ENCODE results near the gene FAM107B.

Gene FAM107B

DNA sequence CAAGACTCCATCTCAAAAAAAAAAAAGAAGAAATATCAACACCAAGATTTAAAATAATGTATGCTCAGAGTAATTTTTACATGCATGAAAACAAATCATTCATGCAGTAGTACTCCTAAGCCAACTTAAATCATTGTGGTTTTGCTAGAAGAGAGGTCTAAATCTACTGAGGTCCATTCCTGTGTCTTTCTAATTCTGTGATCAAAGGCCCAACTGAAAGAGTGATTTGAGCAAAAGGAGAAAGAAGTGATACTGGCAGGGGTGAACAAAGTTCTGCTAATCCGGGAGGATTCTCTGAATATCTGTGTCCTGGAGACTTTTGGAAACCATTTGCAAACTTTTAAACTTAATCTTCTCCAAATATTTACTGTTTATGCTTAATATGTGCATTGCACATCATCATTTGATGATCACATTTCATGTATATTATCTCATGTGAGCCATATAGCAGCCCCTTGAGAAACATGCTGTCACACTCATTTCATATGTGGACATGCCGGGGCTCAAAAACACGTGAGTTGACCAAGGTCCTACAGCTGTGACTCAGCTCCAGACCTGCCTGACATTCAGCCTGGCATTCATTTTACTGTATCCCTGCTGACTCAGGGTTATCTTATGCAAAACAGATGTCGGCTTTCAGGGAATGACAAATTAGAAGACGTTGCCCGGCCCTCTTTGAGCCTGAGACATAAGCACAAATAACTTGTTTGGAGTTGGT, 76.4 kb downstream of the FAM107B start:
- H3K4me3 ChIP-seq (ENCODE audit: low read depth, low read length): no peak overlapping the region
- DNase-seq (ENCODE audit: low read depth): no peak
- TF ChIP-seq, protein P1, sequence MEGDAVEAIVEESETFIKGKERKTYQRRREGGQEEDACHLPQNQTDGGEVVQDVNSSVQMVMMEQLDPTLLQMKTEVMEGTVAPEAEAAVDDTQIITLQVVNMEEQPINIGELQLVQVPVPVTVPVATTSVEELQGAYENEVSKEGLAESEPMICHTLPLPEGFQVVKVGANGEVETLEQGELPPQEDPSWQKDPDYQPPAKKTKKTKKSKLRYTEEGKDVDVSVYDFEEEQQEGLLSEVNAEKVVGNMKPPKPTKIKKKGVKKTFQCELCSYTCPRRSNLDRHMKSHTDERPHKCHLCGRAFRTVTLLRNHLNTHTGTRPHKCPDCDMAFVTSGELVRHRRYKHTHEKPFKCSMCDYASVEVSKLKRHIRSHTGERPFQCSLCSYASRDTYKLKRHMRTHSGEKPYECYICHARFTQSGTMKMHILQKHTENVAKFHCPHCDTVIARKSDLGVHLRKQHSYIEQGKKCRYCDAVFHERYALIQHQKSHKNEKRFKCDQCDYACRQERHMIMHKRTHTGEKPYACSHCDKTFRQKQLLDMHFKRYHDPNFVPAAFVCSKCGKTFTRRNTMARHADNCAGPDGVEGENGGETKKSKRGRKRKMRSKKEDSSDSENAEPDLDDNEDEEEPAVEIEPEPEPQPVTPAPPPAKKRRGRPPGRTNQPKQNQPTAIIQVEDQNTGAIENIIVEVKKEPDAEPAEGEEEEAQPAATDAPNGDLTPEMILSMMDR (IDR thresholded peaks at IDR 0.05; ENCODE audit: control insufficient read depth, extremely low read depth, insufficient read depth): no peak

DNA sequence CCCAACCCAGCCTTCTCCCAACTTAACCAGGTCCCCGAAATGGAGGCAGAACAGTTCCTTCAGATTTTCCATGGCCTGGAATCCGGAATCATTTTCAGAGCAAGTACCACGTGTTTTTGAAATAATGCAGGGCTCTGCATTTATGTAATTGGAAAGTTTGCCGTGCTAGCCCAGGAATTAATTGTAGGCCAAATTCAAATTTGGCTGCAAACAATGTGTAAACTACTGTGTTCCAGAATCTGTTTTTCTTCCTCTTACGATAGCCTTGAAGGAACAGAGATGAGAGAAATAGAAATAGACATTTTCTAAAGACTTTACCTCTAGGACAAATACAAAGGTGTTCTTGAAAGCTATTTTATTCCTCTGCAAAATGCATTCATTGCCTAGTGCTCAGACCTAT, 77.4 kb downstream of the FAM107B start:
- no peak overlapping the region for H3K4me3 ChIP-seq (ENCODE audit: low read depth, low read length)
- DNase-seq (ENCODE audit: low read depth): no peak
- TF ChIP-seq, protein P1 (IDR thresholded peaks at IDR 0.05; ENCODE audit: control insufficient read depth, extremely low read depth, insufficient read depth): no peak

DNA sequence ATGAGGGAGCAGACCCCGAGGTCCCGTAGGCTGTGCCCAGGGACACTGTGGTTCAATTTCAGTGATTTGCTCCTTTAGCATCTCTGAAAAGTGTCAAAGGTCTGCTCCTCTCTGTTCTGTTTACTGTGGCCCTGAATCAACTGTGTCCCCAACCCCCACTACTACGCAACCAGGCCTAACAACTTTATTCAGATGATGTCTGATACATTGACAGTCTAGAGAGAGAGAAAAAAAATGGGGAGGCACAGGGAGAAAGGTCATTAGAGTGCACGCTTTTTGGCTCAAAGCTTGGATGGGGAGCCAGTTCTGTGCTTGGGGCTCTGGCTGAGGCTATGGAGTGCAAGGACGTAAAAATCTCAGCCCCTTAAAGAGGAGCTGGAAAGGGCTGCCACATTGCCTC, 77.9 kb downstream of the FAM107B start:
- DNase-seq (ENCODE audit: low read depth): no peak
- no peak overlapping the region for H3K4me3 ChIP-seq (ENCODE audit: low read depth, low read length)
- TF ChIP-seq, protein P1 (IDR thresholded peaks at IDR 0.05; ENCODE audit: control insufficient read depth, extremely low read depth, insufficient read depth): no peak

DNA sequence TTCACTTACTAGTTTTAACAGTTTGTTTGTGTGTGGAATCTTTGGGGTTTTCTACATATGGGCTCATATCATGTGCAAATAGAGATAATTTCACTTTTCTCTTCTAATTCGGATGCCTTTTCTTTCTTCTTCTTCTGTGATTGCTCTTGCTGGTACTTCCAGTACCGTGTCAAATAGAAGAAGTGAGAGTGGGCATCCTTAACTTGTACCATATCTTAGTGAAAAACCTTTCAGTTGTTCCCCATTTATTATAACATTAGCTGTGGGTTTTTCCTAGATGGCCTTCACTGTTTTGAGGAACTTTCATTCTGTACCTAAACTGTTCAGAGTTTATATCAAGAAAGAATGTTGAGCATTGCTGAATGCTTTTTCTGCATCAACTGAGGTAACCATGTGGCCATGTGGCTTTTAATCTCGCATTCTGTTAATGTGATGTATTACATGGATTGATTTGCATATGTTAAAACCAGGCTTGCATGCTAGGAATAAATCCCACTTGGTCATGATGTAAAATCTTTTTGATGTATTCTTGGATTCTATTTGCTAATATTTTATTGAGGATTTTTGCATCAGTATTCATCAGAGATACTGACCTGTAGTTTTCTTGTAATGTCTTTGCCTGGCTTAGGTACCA, 78.7 kb downstream of the FAM107B start:
- H3K4me3 ChIP-seq (ENCODE audit: low read depth, low read length): no peak overlapping the region
- no peak for DNase-seq (ENCODE audit: low read depth)
- TF ChIP-seq, protein P1 (IDR thresholded peaks at IDR 0.05; ENCODE audit: control insufficient read depth, extremely low read depth, insufficient read depth): no peak

DNA sequence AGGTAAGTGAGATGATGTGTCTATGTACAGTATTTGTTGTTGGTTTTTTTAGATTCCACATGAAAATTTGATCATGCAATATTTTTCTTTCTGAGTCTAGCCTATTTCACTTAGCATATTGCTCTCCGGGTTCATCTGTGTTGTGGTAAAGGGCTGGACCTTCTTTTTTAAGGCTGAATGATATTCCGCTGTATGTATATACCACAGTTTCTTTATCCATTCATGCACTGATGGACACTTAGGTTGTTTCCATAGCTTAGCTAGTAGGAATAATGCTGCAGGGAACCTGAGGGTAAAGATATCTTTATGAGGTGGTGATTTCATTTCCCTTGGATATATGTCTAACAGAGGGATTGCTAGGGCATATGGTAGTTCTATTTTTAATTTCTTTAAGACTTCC, 80.8 kb downstream of the FAM107B start:
- H3K4me3 ChIP-seq (ENCODE audit: low read depth, low read length): no peak overlapping the region
- TF ChIP-seq, protein P1 (IDR thresholded peaks at IDR 0.05; ENCODE audit: control insufficient read depth, extremely low read depth, insufficient read depth): no peak
- DNase-seq (ENCODE audit: low read depth): no peak

DNA sequence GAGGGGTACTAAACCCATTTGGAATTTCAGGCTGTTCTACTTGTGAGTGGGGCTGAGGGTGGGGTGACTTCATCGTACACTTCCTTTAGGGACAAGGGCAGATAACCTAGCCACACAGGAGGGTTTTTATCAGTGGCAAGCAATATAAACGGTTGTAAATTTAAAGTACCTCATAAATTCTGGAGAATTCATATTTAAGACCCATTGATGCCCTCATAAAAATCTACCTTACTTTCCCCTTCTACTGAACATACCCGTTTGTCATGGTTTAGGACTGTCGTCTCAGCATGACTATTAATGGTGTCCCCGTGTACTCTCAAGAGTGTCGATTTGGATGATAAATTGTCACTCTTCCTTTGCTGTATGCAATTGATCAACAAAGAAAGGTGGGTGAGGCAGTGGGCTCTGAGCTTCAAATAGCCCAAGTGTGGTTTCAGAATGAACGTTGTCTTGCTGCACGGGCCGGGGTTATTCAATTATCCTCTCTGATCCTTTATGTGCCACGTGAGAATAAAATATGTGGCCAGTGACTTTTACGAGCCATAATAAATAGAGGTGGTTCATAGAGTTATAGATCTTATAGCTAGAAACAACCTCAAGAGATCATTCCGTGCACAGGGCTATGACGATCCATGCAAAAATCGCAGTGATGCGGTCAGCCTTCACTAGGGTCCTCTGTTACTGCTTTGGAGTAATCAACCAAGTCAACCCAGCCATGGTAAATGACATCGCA, 82.2 kb downstream of the FAM107B start:
- TF ChIP-seq, protein P1 (IDR thresholded peaks at IDR 0.05; ENCODE audit: control insufficient read depth, extremely low read depth, insufficient read depth): no peak

More for the DNA sequence above, 82.2 kb downstream of the FAM107B start:
- DNase-seq (ENCODE audit: low read depth): peak; percentile 54
- H3K4me3 ChIP-seq (ENCODE audit: low read depth, low read length): no peak overlapping the region

Measured in LNCaP clone FGC (cell line).